Muscle of arm (tissue), 12 donors: Measurements from ENCODE around the gene GLS. TPM values are rescaled to one million over a fixed set of nuclear protein-coding genes. Genes with fewer than 3 reads are reported as not detected.
"Not testable (repeated sequence)": the region's sequence is repeated elsewhere in the genome, so short reads cannot be mapped to it uniquely, and the experiment has no call there.

Source experiments
- DNase-seq: peaks from one replicate; pipeline ENCODE4 v3.0.0-alpha.2; 2013
- polyA plus RNA-seq, 12 donors: library from polyadenylated mRNA; unstranded; fragments of 120-200 nt; gene quantifications; one replicate each; pipeline ENCODE4 v1.2.1, GENCODE V29; 2013; ENCODE audit not compliant: insufficient read length in 12 of 12

GLS gene
- polyA plus RNA-seq, 12 donors, result 42.2 to 95.7 (median 68.1) TPM; not detected in 1

DNA sequence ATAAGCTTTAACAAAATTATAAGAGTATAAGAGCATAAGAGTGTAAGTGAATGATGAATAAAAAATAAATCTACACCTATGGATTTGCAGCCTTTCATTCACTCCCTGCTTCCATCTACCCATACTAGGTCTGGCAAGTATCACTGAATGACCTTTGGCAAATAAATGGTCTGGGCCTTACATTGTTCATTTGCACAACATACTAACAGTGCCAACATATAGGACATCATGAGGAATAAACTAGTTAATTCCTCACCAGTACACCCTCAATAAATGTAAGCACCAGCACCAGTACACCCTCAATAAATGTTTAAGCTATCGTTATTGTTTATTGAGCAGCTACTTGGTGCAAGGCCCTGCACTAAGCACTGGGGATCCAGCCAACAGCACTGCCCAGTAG lies 106.5 kb downstream of the GLS start:
- DNase-seq, result no peak

DNA sequence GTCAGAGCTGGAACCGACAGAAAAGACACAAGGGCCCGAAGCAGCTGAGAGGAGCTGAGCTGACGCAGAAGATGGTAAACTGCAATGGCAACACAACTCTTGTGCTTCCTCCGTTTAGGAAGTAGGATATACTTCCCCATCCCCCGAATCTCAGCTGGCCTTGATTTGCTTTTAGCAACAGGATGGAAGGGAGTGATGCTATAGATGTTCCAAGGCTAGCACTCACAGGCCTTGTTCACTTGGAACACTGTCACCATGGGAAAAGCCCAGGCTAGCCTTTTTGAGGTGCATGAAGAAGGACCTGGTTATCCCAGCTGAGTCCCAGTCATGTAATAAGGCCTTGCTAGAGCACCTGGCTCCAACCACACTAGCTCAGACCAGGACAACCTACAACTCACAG lies 107.3 kb downstream of the GLS start:
- DNase-seq, result no peak

DNA sequence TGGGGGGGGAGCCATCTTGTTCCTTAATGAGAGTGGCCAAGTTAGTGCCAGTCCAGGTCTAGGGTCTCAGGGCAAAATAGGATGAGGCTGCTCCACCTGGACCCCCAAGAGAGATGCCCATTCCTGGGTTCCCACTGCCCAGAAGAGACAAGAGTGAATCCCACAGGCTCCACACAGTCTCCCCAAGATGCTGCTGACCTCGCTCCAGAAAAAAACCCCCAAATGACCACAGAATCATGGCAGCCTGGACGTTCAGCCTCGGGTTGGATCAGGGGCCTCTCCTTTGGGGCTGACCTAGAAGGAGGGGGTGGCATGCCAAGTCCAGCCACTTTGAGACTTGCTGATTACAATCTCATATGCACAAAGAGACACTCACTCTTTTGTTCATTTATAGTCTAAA lies 108.3 kb downstream of the GLS start:
- DNase-seq, result no peak

DNA sequence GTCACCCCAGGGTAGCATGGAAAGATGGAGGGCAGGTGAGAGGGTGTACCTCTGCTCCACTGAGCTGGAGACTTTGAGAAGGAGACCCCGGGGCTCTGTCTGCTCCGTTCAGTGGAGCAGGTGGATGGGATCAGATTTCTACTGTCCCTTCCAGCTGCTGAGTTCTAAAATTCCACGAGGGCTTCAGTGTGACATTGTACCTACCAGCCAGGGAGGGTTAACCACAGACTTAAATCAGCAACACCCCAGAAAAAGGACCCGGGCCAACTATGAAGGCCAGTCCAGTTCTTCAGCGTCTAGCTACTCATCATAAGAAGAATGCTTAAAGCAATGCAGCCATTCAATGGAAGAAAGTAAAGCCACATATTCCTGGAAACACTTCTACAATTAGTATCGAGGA lies 109.5 kb downstream of the GLS start:
- DNase-seq, result no peak

DNA sequence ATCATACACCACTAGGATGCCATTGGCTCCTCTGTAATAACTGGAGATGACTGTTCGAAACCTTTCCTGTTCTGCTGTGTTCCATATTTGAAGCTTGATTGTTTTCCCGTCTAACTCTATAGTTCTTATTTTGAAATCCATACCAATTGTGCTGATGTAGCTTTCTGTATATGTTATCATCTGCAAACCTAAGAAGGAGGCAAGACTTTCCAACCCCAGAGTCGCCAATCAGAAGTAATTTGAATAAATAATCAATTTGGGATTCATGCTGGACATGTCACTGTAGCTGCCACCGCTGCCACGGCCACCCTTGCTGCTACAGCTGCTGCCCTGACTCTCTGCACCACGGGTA lies 112.6 kb downstream of the GLS start:
- DNase-seq, result no peak

DNA sequence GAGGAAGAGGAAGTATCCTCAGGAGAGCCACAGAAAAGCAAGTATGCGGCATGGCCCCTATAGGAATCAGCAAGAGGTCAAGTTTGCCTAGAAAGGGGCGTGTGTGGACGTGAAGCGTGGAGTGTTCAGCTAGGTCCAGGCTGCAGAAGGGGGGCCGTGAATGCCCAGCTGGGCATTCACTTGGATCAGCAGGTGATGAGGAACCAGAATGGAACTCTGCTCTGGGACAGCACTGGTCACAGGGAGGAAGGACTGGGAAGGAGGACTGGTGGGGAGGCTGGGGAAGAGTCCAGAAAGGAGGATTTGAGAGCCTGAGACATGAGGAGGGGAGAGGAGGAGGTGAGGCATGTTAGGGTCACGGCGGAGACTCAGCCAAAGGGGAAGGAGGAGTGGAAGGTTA lies 113.5 kb downstream of the GLS start:
- no peak for DNase-seq

DNA sequence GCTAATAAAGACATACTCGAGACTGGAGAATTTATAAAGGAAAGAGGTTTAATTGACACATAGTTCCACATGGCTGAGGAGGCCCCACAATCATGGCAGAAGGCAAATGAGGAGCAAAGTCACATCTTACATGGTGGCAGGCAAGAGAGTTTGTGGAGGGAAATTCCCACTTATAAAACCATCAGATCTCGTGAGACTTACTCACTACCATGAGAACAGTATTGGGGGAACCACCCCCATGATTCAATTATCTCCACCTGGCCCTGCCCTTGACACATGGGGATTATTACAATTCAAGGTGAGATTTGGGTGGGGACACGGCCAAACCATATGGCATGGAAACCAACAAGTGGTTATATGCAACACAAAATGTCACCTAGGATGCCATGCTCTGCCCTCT lies 114.7 kb downstream of the GLS start:
- DNase-seq, result not testable (repeated sequence)

DNA sequence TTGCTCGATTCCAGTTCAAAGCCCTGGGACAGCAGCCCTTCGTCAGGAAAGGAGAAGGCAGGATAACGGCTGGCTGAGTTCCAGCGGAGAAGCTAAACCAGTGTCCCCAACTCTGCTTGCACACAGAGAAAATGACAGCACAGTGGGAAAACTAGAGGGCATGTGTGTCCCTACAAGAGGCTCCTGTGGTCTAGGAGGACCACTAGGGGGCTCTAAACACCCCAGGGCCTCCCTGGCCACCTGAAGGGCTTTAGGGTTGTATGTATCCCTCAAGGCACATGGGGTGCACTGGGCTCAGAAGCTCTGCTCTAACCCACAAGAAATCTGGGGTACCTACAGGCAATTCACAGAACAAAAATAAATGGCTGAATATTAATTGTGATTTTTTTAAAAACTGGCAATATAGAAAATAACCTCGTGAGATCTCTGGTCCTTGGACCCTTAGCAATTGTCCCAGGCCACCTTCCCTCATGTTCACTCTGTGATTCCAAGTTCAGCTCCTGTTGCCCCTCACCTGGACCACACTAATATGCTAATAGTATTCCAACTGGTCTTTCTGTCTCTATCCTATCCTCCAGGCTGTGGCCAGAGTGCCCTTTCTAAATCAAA lies 115.8 kb downstream of the GLS start:
- DNase-seq, result no peak

DNA sequence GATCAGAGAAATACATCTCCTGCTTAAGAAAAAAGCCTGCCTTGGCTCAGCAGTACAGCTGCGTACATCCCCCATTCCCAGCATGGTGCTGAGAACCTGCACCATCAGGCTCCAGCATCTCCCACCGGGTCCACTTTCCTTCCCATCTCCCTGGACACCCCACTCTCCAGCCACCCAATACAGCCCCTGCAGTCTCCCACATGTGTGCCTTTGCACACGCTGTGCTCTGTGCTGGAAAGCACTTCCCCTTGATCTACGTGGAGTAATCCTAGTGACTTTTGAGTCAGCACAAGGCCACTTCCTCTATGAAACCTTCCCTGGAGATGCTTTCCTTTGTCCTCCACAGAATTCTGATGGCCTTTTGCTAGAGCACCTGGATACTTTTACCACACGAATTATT lies 116.3 kb downstream of the GLS start:
- DNase-seq, result no peak

DNA sequence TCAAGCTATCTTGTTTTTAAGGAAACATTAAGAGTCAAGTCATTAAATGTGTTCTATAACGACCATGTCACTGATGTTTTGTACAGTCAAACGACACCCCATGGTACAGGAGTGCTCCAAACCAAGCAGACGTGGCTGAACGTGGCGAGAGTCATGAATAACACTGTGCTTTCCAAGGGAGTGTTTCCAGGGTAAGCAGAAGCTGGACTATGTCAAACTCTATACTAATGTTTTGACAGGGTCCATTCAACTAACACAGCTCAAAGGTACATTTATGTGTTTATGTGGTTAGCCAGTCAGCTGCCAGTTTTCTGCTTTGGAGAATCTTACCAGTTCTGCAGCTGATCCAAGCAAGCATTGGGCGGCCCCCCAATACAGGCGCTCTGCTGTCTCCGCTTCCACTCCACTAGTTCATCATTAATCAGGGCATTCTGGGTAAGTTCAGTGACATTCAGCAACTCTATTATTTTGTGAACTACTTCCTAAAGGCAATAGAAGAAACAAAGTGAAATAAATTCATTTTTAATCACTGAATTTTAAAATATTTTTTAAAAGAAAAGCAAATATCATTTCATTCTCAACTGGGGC lies 117.0 kb downstream of the GLS start:
- DNase-seq, result no peak

DNA sequence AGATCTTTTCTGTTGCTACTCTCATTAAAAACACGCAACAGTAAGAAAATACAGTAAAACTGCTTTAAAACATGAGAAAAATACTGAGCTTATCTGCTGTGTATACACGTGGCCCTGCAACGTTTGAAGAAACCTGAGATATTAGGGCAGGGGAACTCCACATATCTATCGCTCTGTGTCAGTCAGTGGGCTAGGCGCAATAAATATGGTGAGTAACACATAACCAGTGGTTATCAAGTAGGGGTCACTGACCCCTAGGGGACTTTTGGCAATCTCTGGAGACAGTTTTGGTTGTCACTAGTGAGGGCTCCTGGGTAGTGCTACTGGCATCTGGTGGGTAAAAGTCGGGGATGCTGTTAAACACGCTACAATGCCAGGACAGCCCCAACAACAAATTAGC lies 118.4 kb downstream of the GLS start:
- no peak for DNase-seq

DNA sequence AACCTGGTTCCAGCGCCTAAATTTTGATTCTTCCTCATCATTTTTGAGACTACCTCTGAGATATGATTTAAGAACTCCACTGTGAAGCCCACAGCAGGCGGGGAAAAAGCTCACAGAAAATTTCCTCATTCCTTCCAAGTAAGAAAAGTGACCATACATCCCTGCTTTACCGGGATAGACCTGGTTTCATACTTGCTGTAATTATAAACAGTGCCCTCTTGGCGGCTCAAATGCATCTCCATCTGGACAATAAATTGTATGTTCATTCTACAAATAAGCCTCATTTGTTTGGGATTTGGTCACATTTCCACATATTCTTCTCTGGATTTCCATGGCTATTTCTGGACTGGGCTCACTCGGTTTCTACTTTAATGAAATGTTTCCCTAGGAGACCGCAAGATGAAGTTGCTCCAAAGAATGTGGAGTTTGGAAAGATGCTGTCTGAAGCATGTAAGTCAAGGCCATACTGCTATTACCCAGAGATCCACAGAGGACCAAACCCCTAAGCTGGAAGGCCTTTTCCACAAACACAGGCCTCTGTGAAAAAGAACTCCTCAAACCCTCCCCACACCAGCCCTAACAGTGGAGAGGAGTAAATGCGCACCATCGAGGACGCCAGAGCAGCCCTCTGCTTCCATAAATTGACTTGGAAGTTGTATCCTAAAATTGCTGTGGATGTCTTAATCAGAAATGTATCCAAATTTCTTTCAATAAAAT lies 119.5 kb downstream of the GLS start:
- DNase-seq, result no peak

DNA sequence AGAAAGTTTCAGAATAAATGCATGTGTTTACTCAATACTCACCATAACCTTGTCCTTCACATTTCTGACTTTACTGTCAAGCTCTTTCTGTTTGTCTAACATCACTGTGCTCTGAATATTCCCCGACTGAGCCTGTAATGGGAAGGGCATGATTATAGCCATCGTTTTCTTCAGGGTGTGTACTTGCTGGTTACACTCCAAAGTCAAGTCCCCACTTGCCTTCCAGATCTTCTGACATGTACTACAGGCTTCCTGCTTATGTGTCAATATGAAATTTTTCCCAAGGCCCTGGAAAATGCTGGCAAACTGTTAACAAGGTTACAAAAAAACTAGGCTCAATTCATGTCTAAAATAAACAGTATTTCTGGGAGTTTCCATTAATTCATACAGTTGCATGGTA lies 120.4 kb downstream of the GLS start:
- DNase-seq, result no peak

DNA sequence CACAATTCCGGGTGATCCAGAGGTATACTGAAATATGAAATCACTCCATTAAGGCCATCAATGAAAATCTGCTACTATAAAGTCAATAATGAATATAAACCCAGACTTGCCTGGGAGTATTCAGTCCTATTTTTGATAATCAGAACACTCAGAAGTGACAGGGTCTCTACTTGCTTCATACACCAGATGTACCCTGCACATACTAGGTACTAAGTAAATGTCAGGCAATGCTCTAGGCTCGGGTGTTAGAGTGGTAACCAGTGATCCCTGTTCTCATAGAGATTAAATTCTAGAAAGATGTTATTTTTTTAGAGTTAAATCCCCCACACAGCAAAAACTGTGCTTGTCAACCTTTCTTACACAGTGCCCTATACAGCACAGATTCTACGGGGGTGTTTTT lies 121.0 kb downstream of the GLS start:
- DNase-seq, result no peak

DNA sequence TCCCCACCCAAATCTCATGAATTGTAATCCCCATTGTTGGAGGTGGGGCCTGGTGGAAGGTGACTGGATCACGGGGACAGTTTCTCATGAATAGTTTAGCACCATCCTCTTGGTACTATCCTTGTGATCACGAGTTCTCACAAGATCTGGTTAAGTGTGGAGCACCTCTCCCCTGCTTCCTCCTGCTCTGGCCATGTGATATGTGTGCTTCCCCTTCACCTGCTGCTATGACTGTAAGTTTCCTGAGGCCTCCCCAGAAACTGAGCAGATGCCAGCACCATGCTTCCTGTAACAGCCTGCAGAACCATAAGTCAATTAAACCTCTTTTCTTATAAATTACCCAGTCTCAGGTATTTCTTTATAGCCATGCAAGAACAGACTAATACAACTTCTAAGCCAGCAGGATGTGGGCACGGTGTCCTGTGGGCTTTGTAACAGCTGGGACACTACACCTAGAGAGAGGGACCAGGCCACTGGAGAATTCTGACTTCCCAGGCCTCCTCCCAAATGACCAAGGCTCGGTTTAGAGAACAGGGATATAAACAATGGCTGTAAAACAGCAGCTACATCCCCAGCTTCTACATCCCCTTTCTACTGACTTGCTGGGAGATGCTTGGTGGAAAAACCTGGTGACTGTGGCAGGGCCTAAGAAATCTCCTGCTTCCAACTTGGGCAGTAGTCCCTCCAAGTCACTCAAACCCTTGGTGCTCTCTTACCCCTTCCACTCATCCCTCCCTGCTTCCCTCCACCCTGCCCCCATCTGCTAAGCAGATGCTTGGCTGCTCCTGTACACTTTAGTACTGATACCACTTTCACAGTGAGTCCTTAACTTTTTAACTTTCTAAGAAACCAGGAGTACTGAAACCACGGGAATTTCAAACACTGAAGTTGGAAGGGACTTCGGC lies 123.0 kb downstream of the GLS start:
- no peak for DNase-seq

DNA sequence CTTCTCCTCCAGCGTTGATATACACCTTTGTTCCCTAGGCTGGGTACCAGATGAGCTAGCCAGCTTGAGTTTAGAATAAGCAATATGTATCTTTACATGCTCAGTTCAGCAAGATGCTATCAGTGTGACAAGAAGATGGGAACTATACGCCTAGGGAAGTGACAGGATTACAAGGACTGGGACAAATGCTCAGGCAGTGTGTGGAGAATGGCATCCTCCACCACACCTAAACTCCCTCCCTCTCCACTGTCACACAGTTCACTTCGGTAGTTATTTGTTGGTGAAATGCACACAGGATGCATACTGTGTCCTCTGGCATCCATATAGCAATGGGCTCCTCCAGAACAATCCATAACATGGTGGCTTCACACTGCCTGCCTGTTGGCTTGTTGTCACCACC lies 125.7 kb downstream of the GLS start:
- DNase-seq, result no peak

DNA sequence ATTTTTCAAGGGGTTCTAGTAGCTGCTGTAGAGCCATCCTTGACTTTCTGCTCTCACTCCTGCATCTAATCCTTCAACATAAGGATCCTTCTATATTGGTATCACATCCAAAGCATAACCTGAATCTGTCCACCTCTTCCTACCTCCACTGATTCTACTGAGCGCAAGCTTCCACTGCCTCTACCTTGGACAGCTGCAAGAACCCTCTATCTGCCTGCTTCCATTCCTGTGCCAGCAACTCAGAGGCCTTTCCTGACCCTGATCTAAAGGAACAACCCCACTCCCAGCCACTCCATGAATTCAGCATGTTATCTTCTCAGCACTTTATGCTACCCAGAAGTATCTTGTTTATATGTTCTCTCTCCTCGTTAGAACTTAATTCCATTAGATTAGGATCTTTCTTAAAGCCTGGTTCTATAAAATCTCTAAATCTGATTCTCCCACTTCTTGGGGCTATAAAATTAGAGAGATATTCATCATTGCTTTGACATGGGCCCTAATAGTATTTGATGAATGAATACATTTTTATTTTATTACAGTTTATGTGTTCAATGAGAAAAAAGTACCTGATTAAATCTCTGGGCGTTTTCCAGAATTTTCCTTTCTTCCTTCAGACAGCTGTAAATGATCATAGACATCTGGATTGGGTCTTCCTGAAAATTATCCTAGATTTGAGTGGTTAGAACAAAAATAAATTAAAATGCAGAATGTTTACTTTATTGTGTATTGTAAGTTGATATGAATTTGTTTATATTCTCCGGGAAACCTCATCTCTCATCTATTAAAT lies 126.6 kb downstream of the GLS start:
- DNase-seq, result no peak

DNA sequence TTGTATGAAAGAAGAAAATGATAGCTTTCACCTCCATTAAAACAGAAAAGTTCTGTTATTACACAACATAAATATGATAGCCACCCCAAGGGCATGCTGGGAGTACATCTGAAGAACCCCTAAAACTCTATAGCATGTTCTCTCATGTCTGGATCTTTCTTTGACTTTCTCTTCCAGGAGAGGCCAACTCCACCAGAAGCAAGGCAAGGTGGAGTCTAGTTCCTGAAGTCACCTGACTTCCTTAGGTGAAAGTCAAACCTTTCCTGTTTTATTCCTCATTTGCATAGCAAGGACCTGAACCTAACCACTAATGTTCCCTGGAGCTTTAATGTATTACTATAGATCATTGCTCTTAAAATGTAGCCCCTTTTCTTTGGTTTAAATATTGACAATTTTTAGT lies 127.7 kb downstream of the GLS start:
- DNase-seq, result no peak

DNA sequence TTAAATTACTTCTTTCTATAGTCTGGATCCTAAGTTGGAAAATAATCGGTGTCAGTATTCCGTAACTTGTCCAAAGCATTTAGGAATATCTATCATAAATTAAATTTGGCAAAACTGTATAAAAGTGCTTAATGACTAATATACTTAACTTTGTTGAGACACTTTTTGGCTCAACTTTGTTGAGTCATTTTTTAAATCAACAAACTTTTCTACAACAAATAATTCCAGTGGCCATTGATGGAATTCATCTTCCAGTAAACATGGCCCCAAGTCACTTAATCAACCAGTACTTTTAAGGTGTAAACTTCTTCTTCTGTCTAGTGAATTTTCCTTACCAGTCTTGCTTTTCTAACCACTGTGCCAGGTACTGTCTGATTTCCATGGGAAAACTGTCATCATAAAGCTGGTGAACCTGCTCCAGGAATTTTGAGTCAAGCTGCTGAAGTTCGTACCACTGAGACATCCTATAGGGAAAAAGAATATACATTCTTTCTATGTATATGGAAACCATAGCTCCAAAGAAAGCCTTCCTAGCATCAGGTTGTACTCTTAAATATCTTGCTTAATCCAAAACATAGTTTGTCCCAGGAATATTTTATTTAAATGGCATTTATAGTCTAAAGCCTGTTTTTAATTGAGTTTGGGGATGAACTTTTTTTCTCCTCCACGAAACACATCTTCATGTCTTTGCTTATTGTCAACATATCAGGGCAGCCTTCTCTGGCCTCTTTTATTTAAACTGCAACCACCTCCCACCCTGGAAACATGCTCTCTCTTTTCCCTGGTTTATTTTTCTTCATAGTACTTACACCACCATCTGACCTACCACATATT lies 129.1 kb downstream of the GLS start:
- DNase-seq, result no peak
